ENCODE data around the gene YY1. TPM values are rescaled to one million over a fixed set of nuclear protein-coding genes. Genes with fewer than 3 reads are reported as not detected.

Gene YY1
- total and polyA plus RNA-seq, 7 donors, result 26.7 to 61.5 (median 53.9) TPM

DNA sequence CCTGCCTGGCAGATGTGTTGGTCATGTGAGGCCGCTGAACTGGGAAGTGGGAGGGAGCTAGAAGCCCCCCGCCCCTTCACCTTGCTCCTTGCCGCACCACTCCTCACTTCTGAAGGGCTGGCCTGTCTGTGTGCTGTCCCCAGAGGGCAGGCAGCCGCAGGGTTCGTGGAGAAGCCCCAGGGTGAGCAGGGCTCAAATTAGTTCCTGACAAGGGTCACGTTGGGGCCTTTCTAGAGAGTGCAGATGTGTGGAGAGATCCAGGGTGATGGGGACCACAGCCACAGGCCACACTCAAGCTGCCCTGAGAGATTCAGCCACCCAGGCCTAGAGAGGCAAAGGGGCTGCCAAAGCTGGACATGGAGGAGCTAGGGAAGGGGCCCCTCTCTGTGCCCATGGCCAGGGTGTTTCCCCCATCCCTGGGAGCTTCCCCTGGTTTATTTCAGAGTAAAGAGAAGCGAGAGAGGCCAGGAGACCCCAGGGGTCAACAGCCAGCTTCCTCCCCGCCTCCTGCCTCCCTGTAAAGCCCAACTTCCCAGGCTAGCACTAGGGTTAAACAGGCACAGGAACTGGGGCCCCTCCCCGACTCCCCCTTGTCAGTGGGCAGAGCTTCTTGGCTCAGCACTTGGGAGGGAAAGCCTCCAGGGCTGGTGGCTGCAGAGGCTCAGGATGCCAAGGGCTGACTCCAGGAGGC is 51.1 kb downstream of the YY1 start:
- no peak for DNase-seq
- Histone ChIP-seq H3K9me3 (no peaks in the 10 kb centered on the region), H3K4me3 (no peak overlapping the region), H3K27ac (no peak overlapping the region), H3K27me3 (no peaks in the 10 kb centered on the region), H3K4me1 (peaks cover 3 to 12% (median 9%) of the 10 kb centered on the region in 4 donors), H3K36me3 (peaks cover 8 to 27% (median 10%) of the 10 kb centered on the region in 4 donors)
- intact Hi-C loops (cut with DNase I), result loop anchor here (5.0 kb wide), 1 partner anchor 87 kb away; the partner anchor contains the start of gene WDR25
- 75 to 89% methylated on average over 9 of the region's 9 CpGs for WGBS, 2 donors
- TF ChIP-seq EP300 (IDR thresholded peaks at IDR 0.05) (no peak), CTCF (IDR thresholded peaks at IDR 0.05) (no peak), POLR2AphosphoS5 (IDR thresholded peaks at IDR 0.05) (no peak), POLR2A (IDR thresholded peaks at IDR 0.05) (no peak)

GRCh38 chr14:100290607-100291304 is 51.8 kb downstream of the YY1 start:
- WGBS, 2 donors, result 87% methylated on average over 12 of the region's 12 CpGs
- Histone ChIP-seq H3K36me3 (peaks cover 8 to 27% (median 10%) of the 10 kb centered on the region in 4 donors), H3K9me3 (no peaks in the 10 kb centered on the region), H3K4me1 (peaks cover under 1 to 10% (median 6%) of the 10 kb centered on the region in 4 donors), H3K4me3 (no peak overlapping the region), H3K27me3 (no peaks in the 10 kb centered on the region), H3K27ac (no peak overlapping the region)
- no peak for DNase-seq
- intact Hi-C loops (cut with DNase I), result no loop called here
- TF ChIP-seq POLR2AphosphoS5 (IDR thresholded peaks at IDR 0.05) (no peak), EP300 (IDR thresholded peaks at IDR 0.05) (no peak), CTCF (IDR thresholded peaks at IDR 0.05) (no peak), POLR2A (IDR thresholded peaks at IDR 0.05) (no peak)

GRCh38 chr14:100291305-100292075 is 52.5 kb downstream of the YY1 start:
- Histone ChIP-seq H3K9me3 (no peaks in the 10 kb centered on the region), H3K36me3 (peaks cover 8 to 27% (median 10%) of the 10 kb centered on the region in 4 donors), H3K27me3 (no peaks in the 10 kb centered on the region), H3K27ac (no peak overlapping the region), H3K4me3 (no peak overlapping the region), H3K4me1 (peaks cover 0 to 10% (median 7%) of the 10 kb centered on the region in 4 donors)
- DNase-seq, result no peak
- intact Hi-C loops (cut with DNase I), result no loop called here
- 92 to 94% methylated on average over 13 of the region's 13 CpGs for WGBS, 2 donors
- TF ChIP-seq POLR2A (IDR thresholded peaks at IDR 0.05) (no peak), CTCF (IDR thresholded peaks at IDR 0.05) (no peak)

DNA sequence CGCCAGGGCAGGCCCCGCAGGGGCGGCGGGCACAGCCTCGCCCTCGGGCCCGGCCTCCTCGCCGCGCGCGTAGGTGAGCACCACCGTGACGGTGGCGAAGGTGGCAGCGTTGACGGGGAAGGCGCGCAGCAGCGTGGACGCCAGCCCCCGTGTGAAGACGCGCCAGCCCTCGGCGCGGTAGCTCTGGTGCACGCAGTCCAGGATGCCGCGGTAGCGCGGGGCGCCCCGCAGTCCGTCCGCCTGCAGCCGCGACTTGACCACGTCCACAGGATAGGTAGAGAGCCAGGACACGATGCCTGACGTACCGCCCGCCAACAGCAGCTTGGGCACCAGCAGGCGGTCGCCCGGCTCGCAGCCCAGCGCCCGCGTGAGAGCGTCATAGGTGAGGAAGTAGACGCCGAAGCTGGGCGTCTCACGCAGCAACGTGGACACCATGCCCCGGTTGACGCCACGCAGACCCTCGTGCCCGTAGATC is 53.4 kb downstream of the YY1 start:
- whole genome bisulfite sequencing, 2 donors, result 96 to 97% methylated on average over 61 of the region's 61 CpGs
- DNase-seq, result no peak
- H3K27me3 ChIP-seq, result no peaks in the 10 kb centered on the region
- H3K4me3 ChIP-seq, result no peak overlapping the region
- H3K9me3 ChIP-seq, result no peaks in the 10 kb centered on the region
- TF ChIP-seq EP300 (IDR thresholded peaks at IDR 0.05), result no peak
- H3K36me3 ChIP-seq, result peaks cover 8 to 27% (median 10%) of the 10 kb centered on the region in 4 donors
- no peak overlapping the region for H3K27ac ChIP-seq
- intact Hi-C loops (cut with DNase I), result no loop called here
- peaks cover 0 to 19% (median 16%) of the 10 kb centered on the region in 4 donors for H3K4me1 ChIP-seq

Measured in sigmoid colon (tissue), 7 donors.